Trophoblast cell (in vitro differentiated cells and primary cell): Measurements from ENCODE around the gene CIDEC.
"Not testable (repeated sequence)": the region's sequence is repeated elsewhere in the genome, so short reads cannot be mapped to it uniquely, and the experiment has no call there.

ENCODE experiments used
- DNase-seq, 2 donors: peaks; one replicate each; pipeline ENCODE4 v3.0.0-alpha.2; 2016
- H2AFZ ChIP-seq: 2 replicates; pipeline ENCODE4 v1.6.1; 2013; ENCODE audit warnings: low read length, moderate library complexity, mild to moderate bottlenecking; ENCODE audit not compliant: insufficient read depth, poor library complexity
- H2AK5ac ChIP-seq: 2 replicates; pipeline ENCODE4 v1.6.1; 2013; ENCODE audit warnings: mild to moderate bottlenecking, low read length
- H2BK120ac ChIP-seq: 2 replicates; pipeline ENCODE4 v1.6.1; 2013; ENCODE audit warnings: low read length, mild to moderate bottlenecking, moderate library complexity; ENCODE audit not compliant: insufficient read depth, poor library complexity
- H2BK12ac ChIP-seq: 2 replicates; pipeline ENCODE4 v1.6.1; 2013; ENCODE audit warnings: mild to moderate bottlenecking, low read length, moderate library complexity
- H2BK5ac ChIP-seq: 2 replicates; pipeline ENCODE4 v1.6.1; 2013; ENCODE audit warnings: low read length, low read depth, moderate library complexity, mild to moderate bottlenecking; ENCODE audit not compliant: poor library complexity
- H3K14ac ChIP-seq: 2 replicates; pipeline ENCODE4 v1.6.1; 2013; ENCODE audit warnings: mild to moderate bottlenecking, low read length
- H3K18ac ChIP-seq: 2 replicates; pipeline ENCODE4 v1.6.1; 2013; ENCODE audit warnings: mild to moderate bottlenecking, low read length
- H3K23ac ChIP-seq: 2 replicates; pipeline ENCODE4 v1.6.1; 2013; ENCODE audit warnings: low read length
- H3K27ac ChIP-seq: 2 replicates; pipeline ENCODE4 v1.5.1; 2013; ENCODE audit warnings: low read depth, mild to moderate bottlenecking, inconsistent platforms, low read length, moderate library complexity
- H3K27me3 ChIP-seq: 2 replicates; pipeline ENCODE4 v1.6.1; 2013; ENCODE audit warnings: inconsistent platforms, mild to moderate bottlenecking, low read length, moderate library complexity; ENCODE audit not compliant: insufficient read depth
- H3K36me3 ChIP-seq, 2 experiments: 1 replicate in 1 of 2; 2 replicates in 1 of 2; pipeline ENCODE4 v1.6.1; 2013; ENCODE audit warnings: low read length in 2 of 2, mild to moderate bottlenecking in 2 of 2, moderate library complexity in 1 of 2; ENCODE audit not compliant: insufficient read depth in 2 of 2, control insufficient read depth in 1 of 2
- H3K4ac ChIP-seq: 2 replicates; pipeline ENCODE4 v1.6.1; 2013; ENCODE audit warnings: low read depth, mild to moderate bottlenecking, low read length, moderate library complexity
- H3K4me1 ChIP-seq, 2 experiments: 1 replicate in 1 of 2; 2 replicates in 1 of 2; pipeline ENCODE4 v1.6.1; 2013; ENCODE audit warnings: low read length in 2 of 2, mild to moderate bottlenecking in 2 of 2, moderate library complexity in 1 of 2; ENCODE audit not compliant: insufficient read depth in 2 of 2, control insufficient read depth in 1 of 2
- H3K4me2 ChIP-seq: 2 replicates; pipeline ENCODE4 v1.6.1; 2013; ENCODE audit warnings: inconsistent platforms, mild to moderate bottlenecking, low read length, moderate library complexity
- H3K4me3 ChIP-seq: 2 replicates; pipeline ENCODE4 v1.5.1; 2013; ENCODE audit warnings: mild to moderate bottlenecking, low read depth, low read length, inconsistent platforms
- H3K79me1 ChIP-seq: one replicate; pipeline ENCODE4 v1.6.1; 2013; ENCODE audit warnings: low read length
- H3K79me2 ChIP-seq: 2 replicates; pipeline ENCODE4 v1.6.1; 2013; ENCODE audit warnings: low read length, mild to moderate bottlenecking; ENCODE audit not compliant: control insufficient read depth, insufficient read depth, poor library complexity
- H3K9ac ChIP-seq: 2 replicates; pipeline ENCODE4 v1.6.1; 2013; ENCODE audit warnings: mild to moderate bottlenecking, low read length
- H3K9me3 ChIP-seq: 2 replicates; pipeline ENCODE4 v1.6.1; 2013; ENCODE audit warnings: low read depth, mild to moderate bottlenecking, control low read depth, inconsistent platforms, low read length; ENCODE audit not compliant: insufficient read depth
- H4K12ac ChIP-seq: 2 replicates; pipeline ENCODE4 v1.6.1; 2013; ENCODE audit warnings: low read depth, mild to moderate bottlenecking, low read length, moderate library complexity
- H4K8ac ChIP-seq: 2 replicates; pipeline ENCODE4 v1.6.1; 2013; ENCODE audit warnings: low read depth, mild to moderate bottlenecking, low read length, moderate library complexity
- H4K91ac ChIP-seq: one replicate; pipeline ENCODE4 v1.6.1; 2013; ENCODE audit warnings: low read depth, mild to moderate bottlenecking, low read length, moderate library complexity
- WGBS: extraction: QIAGEN DNeasy Blood & Tissue Kit; methylation state at CpG from one replicate; pipeline ENCODE4 v1.1.7; 2013; ENCODE audit warnings: missing lambda C conversion rate; ENCODE audit not compliant: insufficient read length, insufficient coverage; ENCODE audit errors: extremely low coverage; 5-methylcytosine and 5-hydroxymethylcytosine counted together

The CIDEC gene

GRCh38 chr3:9896755-9897407 is 16.8 kb upstream of the CIDEC start:
- WGBS: no CpG with 5 or more reads among the region's 10 CpGs
- peak; percentile 66 to 87 for DNase-seq

GRCh38 chr3:9895715-9896114 is 15.7 kb upstream of the CIDEC start:
- H2BK5ac ChIP-seq, H3K4me3 ChIP-seq, H2AK5ac ChIP-seq, DNase-seq, H3K79me1 ChIP-seq, H3K9ac ChIP-seq, H3K79me2 ChIP-seq, H4K91ac ChIP-seq, H3K4ac ChIP-seq, H2BK12ac ChIP-seq, H3K14ac ChIP-seq, H3K4me2 ChIP-seq, H3K23ac ChIP-seq, H3K18ac ChIP-seq, H4K12ac ChIP-seq, H2AFZ ChIP-seq, H2BK120ac ChIP-seq, H4K8ac ChIP-seq, H3K27ac ChIP-seq, H3K4me1 ChIP-seq, H3K27me3 ChIP-seq, H3K9me3 ChIP-seq: not testable (repeated sequence)
- WGBS: no CpG with 5 or more reads among the region's 3 CpGs
- H3K36me3 ChIP-seq: peaks cover 6 to 12% of the 10 kb centered on the region in 2 experiments

More at GRCh38 chr3:9896755-9897407, 16.8 kb upstream of the CIDEC start:
- not testable (repeated sequence) for H3K9ac ChIP-seq, H3K23ac ChIP-seq, H3K4ac ChIP-seq, H3K79me2 ChIP-seq, H4K12ac ChIP-seq, H2BK120ac ChIP-seq, H3K18ac ChIP-seq, H2AFZ ChIP-seq, H3K9me3 ChIP-seq, H3K27ac ChIP-seq, H2BK12ac ChIP-seq, H3K4me3 ChIP-seq, H3K14ac ChIP-seq, H3K27me3 ChIP-seq, H4K91ac ChIP-seq, H4K8ac ChIP-seq, H3K79me1 ChIP-seq, H3K4me2 ChIP-seq, H3K4me1 ChIP-seq, H2BK5ac ChIP-seq, H2AK5ac ChIP-seq
- H3K36me3 ChIP-seq: peaks cover 6 to 12% of the 10 kb centered on the region in 2 experiments

- H3K4me1 ChIP-seq: peaks cover 0 to 2% of the 10 kb centered on the region in 2 experiments
- no peak overlapping the region for H3K23ac ChIP-seq
- H4K12ac ChIP-seq: no peak overlapping the region
- no peak overlapping the region for H2AFZ ChIP-seq
- H3K4me3 ChIP-seq: no peak overlapping the region
- peaks cover 5% of the 10 kb centered on the region for H3K79me1 ChIP-seq
- H3K9ac ChIP-seq: no peak overlapping the region
- no peaks in the 10 kb centered on the region for H3K9me3 ChIP-seq
- no peak overlapping the region for H3K18ac ChIP-seq
- no peak for DNase-seq
- H4K8ac ChIP-seq: no peak overlapping the region
- H2AK5ac ChIP-seq: no peak overlapping the region
- no peak overlapping the region for H3K14ac ChIP-seq
- no peak overlapping the region for H2BK12ac ChIP-seq
- H3K36me3 ChIP-seq: peaks cover 6 to 12% of the 10 kb centered on the region in 2 experiments
- H2BK120ac ChIP-seq: no peak overlapping the region
- no peak overlapping the region for H3K4me2 ChIP-seq
- H3K79me2 ChIP-seq: peaks cover 5% of the 10 kb centered on the region
- no peak overlapping the region for H3K27ac ChIP-seq
- no peak overlapping the region for H2BK5ac ChIP-seq
- no peak overlapping the region for H4K91ac ChIP-seq
- H3K4ac ChIP-seq: no peak overlapping the region
- no CpG with 5 or more reads among the region's 1 CpG for WGBS
- no peaks in the 10 kb centered on the region for H3K27me3 ChIP-seq
These were observed 13.7 kb upstream of the CIDEC start for GRCh38 chr3:9893739-9894138.

GRCh38 chr3:9891072-9891622 is 11.1 kb upstream of the CIDEC start:
- H3K79me1 ChIP-seq: peaks cover 5% of the 10 kb centered on the region
- no peak overlapping the region for H3K23ac ChIP-seq
- peaks cover 5% of the 10 kb centered on the region for H3K79me2 ChIP-seq
- DNase-seq: no peak
- peak overlapping the region; percentile 94 for H3K14ac ChIP-seq
- H2BK12ac ChIP-seq: no peak overlapping the region
- H3K4me1 ChIP-seq: no peaks in the 10 kb centered on the region
- H2AK5ac ChIP-seq: peak overlapping the region; percentile 92
- H2AFZ ChIP-seq: peak overlapping the region; percentile 99
- H3K9me3 ChIP-seq: no peaks in the 10 kb centered on the region
- H4K8ac ChIP-seq: peak overlapping the region; percentile 99
- peak overlapping the region; percentile 96 for H3K9ac ChIP-seq
- peak overlapping the region; percentile 72 for H3K4me2 ChIP-seq
- peak overlapping the region; percentile 96 for H3K4me3 ChIP-seq
- peaks cover 6 to 12% of the 10 kb centered on the region in 2 experiments for H3K36me3 ChIP-seq
- H3K18ac ChIP-seq: peak overlapping the region; percentile 95
- no peaks in the 10 kb centered on the region for H3K27me3 ChIP-seq
- H4K91ac ChIP-seq: peak overlapping the region; percentile 95
- WGBS: no CpG with 5 or more reads among the region's 12 CpGs
- peak overlapping the region; percentile 95 for H2BK5ac ChIP-seq
- peak overlapping the region; percentile 92 for H2BK120ac ChIP-seq
- H3K27ac ChIP-seq: no peak overlapping the region
- H4K12ac ChIP-seq: peak overlapping the region; percentile 96
- peak overlapping the region; percentile 95 for H3K4ac ChIP-seq
